Medulla oblongata (tissue), 1 donor: ENCODE measurements around the gene NCL.
"Not testable (repeated sequence)": the region's sequence is repeated elsewhere in the genome, so short reads cannot be mapped to it uniquely, and the experiment has no call there.

Experiments used
- DNase-seq: peaks from one replicate; pipeline ENCODE4 v3.0.0-alpha.2; 2015; ENCODE audit errors: extremely low spot score

Gene NCL

GRCh38 chr2:231430437-231430836 lies 33.8 kb downstream of the NCL start:
- DNase-seq = not testable (repeated sequence)

DNA sequence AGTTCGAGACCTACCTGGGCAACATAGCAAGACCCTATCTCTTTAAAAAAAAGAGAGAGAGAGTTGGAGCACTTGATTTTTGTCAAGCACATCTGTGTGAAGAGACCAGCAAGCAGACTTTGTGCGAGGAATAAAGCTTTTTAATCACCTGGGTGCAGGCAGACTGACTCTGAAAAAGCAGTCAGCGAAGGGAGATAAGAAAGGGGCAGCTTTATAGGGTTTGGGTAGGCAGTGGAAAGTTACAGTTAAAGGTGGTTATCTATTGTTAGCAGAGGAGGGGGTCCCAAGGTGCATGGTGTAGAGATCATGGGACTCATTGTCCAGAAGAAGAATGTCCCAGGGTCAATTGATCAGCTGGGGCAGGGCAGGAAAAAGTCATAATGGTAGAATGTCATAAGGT lies 34.4 kb downstream of the NCL start:
- no peak for DNase-seq

DNA sequence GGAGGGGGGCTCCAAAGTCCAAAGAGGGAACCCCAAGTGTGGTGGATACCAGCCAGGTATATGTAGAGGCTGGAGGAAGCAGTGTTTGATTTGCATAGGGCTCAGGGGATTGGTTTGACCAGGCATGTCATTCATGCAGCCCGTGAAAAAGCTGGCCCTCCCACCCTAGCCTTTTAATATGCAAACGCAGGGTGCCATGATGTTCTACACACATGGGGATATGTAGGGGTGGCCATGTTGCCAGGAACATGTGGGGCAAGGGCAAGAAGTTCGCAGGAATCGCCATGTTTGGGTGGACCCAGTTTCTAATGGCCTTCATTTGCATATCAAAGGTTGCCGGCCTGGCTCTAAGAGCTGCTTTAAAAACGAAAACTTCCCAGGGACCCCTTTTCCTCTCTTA lies 35.1 kb downstream of the NCL start:
- no peak for DNase-seq

DNA sequence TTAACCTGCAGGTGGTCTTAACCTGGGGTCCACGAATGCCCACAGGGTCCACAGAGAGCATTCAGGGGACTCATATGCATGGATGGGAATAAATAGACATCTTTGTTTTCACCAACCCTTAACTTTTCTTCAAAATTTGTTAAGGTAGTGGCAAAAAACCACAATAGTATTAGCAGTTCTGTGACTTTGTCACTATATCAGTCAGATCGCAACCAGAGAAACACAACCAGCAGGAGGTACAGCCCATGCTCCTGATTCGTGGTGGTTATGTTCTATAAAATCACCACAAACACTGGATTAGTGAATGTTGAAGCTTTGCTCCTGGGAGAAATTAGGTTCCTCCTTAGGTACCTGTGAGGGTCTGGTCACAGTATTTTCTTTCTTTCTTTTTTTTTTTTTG lies 37.2 kb downstream of the NCL start:
- no peak for DNase-seq

GRCh38 chr2:231425811-231426703 lies 38.2 kb downstream of the NCL start:
- no peak for DNase-seq

- no peak for DNase-seq
Observed at GRCh38 chr2:231425291-231425810, 38.9 kb downstream of the NCL start.

DNA sequence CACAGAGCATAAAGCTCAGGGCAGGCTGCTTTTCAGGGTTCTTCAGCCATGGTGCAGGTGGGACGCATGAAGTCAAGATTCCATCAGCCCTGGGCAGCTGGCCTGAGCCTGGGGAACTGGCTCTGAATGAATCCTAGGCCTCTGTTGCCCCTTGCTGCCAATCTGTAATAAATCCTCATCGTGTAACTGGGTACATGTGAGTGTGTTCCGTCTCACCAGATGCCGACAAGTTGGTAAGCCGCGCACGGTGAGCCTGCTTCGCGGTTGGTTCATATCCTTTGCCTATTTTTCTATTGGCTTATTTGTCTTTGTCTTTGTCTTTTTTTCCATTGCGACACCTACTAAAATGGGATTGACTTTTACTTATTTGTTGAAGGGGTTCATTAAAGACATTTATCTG lies 41.1 kb downstream of the NCL start:
- no peak for DNase-seq

GRCh38 chr2:231422056-231422455 lies 42.2 kb downstream of the NCL start:
- DNase-seq = no peak

DNA sequence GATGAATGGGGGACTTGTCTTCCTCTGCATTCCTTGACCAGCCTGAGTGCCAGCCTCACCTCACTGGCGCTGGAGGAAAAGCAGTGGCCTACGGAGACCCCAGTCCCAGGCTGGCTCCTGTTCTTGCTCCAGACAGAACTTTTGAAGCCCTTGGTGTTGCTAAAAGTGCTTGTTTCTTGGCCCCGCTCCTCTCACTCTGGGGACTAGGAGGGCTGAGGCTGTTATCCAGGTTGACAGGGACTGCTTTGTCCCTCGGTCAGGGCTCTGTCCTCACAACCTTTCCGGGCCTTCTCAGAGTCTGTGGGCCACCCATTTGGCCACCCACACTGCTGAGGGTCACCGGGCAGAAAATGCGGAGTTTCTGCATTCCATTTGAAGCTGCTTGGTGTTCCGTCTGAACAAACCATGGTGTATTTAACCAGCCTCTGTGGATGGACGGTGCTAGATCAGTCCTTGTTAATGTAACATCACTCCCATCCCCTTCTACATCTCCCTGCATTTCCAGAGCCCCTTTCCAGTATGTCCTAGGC lies 43.2 kb downstream of the NCL start:
- DNase-seq = no peak

DNA sequence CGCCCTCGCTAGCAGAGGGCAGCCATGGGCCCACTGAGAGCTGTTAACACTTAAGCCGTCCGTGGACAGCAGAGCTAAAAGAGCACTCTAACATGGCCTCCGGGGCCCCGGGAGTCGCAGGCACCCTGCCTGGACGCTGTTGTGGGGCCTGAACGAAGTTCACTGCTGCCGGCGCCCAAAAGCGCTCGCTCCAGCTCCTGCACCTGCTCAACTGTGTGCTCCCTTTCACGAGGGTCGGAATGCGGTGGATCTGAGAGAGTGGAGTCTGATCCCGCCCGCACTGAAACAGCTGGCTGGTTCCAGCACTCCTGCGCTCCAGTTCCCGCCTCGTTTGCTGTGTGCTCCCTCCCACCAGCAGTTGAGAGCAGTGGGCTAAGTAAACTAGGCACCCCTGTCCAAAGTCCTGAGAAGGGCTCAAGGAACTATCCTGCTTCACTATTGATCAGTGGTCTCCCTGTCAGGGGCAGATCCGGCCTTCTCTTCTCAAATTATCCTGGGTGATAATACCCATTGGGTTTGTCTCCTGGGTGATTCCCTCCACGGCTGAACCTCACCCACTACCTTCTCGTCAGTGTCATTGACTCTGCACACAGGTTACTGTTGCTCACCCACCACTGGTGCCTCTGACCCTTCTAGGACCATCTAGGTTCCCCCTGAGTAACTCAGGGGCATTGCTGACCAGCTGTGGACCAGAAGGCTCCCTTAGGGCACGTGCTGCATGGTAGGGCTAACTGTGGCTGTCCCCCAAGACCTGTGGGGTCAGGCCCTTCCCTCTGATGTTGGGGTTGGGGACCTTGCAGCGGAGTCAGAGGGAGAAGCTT lies 45.3 kb downstream of the NCL start:
- DNase-seq = no peak

DNA sequence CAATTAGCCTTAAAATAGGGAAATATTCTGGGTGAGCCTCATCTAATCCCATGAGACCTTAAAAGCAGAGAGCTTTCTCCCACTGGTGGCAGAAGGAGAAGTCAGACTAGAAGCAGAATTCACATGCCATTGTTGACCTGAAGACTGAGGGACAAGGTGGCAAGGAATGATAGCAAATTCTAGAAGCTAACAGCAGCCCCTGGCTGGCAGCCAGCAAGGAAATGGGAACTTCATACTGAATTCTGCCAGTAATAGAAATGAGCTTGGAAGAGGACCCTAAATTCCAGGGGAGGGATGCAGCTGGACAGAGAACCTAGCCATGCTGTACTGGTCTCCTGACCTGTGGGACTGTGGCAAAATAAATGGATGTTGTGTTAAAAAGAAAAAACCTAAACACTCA lies 49.3 kb downstream of the NCL start:
- no peak for DNase-seq

- no peak for DNase-seq
Observed at GRCh38 chr2:231413921-231414476, 50.3 kb downstream of the NCL start.

DNA sequence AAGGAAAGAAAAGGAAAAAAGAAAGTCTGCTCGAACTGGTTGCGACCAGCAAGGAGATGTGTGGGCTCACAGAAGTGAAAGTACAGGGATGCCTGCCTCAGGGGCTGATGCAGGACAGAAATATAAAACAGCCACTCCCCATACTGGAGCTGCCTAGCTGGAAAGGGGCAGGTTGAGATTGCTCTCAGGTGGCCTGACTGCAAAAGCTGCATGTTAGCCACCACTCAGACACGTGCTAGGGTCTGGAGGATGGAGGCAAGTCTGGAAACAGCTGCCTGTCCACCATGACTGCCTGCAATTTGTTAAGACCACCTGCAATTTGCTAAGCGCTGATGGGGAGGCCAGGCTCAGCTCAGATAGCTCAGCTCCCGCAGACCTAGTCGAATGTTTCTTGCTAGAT lies 50.8 kb downstream of the NCL start:
- no peak for DNase-seq

DNA sequence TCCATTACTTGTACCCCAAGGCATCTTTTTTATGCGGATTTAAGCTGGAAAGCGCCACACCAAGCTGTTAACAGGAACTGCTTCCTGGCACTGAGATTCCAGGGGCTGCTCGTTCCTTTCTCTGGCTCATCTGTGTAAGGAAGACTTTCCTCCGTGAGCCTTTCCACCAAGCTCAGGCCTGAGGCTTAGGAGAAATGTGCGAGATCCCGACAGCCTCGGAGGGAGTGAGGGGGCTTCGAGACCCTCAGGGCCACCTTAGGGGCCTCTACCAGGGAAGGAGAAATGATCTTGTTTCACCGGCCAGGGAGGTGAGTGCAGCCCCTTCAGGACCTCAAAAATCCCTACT lies 51.7 kb downstream of the NCL start:
- no peak for DNase-seq

DNA sequence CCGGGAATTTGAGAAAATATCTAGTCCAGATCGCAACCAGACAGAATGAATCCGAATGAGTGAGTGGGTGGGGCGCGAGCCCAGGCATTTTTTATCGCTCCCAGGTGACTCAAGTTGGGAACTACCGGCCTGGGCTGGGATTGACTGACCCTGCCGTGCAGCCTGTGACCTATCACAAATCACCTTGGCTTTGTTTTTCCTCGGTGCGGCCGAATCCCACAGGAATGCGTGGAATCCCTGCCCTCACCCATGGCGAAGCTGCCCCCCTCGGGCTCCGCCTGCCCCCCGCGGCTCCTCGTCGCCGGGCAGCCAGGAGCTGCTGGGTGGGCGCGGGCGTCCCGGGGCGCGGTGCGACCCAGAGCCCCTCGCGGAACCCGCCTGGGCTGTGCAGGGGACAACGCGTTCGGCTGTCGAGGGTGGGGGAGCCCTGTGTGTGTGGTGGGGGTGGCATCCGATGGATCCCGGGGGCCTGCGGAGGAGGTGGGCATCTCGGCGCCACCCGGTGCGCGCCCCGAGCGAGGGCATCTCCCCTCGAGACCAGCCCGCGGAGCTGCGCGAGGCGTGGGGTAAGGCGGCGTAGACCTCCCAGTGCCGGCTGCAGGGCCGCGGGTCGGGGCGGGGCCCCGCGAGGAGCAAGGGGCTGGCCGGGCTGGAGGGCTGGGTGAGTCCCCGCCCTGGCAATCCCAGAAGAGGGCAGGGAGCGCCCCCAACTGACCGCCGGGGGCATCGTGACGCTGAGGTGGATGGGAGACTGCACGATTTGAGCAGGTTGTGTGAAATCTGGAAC lies 52.3 kb downstream of the NCL start:
- peak; percentile 89 for DNase-seq

DNA sequence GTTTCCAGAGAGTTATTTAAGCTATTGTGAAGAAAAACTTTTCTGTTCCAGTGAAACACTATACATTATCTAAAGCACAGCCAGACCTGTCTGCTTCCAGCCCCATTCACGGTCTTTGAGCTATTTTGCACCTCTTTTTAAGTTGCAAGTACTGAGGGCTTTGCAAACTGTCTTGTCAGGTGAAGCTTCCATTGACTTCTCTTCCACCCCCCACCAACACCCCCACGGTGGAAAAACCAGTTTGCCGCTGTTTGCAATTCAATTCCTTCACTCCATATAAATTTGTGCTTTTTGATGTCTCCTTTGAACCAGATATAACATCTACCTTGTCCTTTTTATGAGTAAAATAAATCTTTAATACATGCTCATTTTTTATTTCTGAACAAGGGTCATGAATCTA lies 53.0 kb downstream of the NCL start:
- DNase-seq = no peak

GRCh38 chr2:231410293-231411004 lies 53.8 kb downstream of the NCL start:
- DNase-seq = no peak

DNA sequence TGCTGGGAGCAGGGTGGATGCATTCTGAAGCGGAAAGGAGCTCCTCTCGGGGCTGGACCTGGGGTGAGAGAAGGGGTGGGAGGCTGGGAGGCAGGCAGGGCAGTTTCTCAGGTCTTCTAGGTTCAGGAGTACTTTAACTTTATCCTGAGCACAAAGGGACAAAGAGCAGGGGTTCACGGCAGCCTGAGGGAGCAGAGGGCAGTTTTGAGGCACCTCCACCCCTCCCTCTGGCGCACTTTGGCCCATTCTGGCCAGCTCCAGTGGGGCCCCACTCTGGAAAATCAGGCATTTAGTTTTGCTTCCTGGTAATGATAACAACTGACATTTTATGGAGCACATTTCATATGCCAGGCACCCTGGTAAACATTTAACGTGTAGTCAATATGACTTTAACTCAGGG lies 54.5 kb downstream of the NCL start:
- DNase-seq = no peak

DNA sequence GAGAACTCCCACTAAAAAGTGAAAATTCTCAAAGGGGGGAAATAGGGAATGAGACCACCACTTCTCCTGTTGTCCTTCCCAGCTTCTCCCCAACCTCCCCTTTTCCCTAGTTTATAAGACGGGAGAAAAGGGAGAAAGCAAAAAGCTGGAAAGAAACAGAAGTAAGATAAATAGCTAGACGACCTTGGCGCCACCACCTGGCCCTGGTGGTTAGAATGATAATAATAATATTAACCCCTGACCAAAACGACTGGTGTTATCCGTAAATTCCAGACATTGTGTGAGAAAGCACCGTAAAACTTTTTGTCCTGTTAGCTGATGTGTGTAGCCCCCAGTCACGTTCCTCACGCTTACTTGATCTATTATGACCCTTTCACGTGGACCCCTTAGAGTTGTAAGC lies 56.0 kb downstream of the NCL start:
- DNase-seq = not testable (repeated sequence)

- not testable (repeated sequence) for DNase-seq
Observed at GRCh38 chr2:231407686-231408085, 56.6 kb downstream of the NCL start.
